OCI-LY1 (cell line): ENCODE measurements around the gene SPAG4.

Experiments used
- H2AFZ ChIP-seq: fragments of 200-600 bp; sonication (generic), shearing (Covaris generic); 2 replicates; pipeline ENCODE4 v1.6.0; 2014; ENCODE audit warnings: antibody characterized with exemption, mild to moderate bottlenecking, low read length
- H3F3A ChIP-seq: fragments of 200-600 bp; sonication (generic), shearing (Covaris generic); 2 replicates; pipeline ENCODE4 v1.6.0; 2014; ENCODE audit warnings: mild to moderate bottlenecking, antibody characterized with exemption, low read length, moderate library complexity; ENCODE audit not compliant: insufficient read depth
- H3K27ac ChIP-seq: fragments of 200-600 bp; sonication (generic); 2 replicates; pipeline ENCODE4 v1.5.1; 2014; ENCODE audit warnings: low read length, mixed run types, mild to moderate bottlenecking, low read depth; ENCODE audit not compliant: poor library complexity, severe bottlenecking
- H3K27me3 ChIP-seq: fragments of 200-600 bp; sonication (generic); 2 replicates; pipeline ENCODE4 v1.6.0; 2014; ENCODE audit warnings: antibody characterized with exemption, mild to moderate bottlenecking, low read length, moderate library complexity; ENCODE audit not compliant: insufficient read depth
- H3K36me3 ChIP-seq: fragments of 200-600 bp; sonication (generic); 2 replicates; pipeline ENCODE4 v1.6.1; 2014; ENCODE audit warnings: mild to moderate bottlenecking, antibody characterized with exemption, low read length, moderate library complexity, mixed read lengths; ENCODE audit not compliant: insufficient read depth
- H3K4me1 ChIP-seq: fragments of 200-600 bp; sonication (generic); 2 replicates; pipeline ENCODE4 v1.5.1; 2014; ENCODE audit warnings: mild to moderate bottlenecking, low read length, moderate library complexity; ENCODE audit not compliant: insufficient read depth, severe bottlenecking
- H3K4me2 ChIP-seq: fragments of 200-600 bp; sonication (generic), shearing (Covaris generic); 2 replicates; pipeline ENCODE4 v1.6.1; 2014; ENCODE audit warnings: low read length
- H3K4me3 ChIP-seq: fragments of 200-600 bp; sonication (generic); 2 replicates; pipeline ENCODE4 v1.5.1; 2014; ENCODE audit warnings: low read length, low read depth, mild to moderate bottlenecking, mixed read lengths; ENCODE audit not compliant: poor library complexity, severe bottlenecking
- H3K79me2 ChIP-seq: fragments of 200-600 bp; shearing (Covaris generic); 2 replicates; pipeline ENCODE4 v1.6.1; 2016; ENCODE audit warnings: mixed run types, low read length, mixed read lengths; ENCODE audit not compliant: insufficient read depth
- H3K9ac ChIP-seq: fragments of 200-600 bp; sonication (generic), shearing (Covaris generic); 2 replicates; pipeline ENCODE4 v1.6.1; 2014; ENCODE audit warnings: mild to moderate bottlenecking, low read length, mixed read lengths
- H3K9me2 ChIP-seq: fragments of 200-600 bp; sonication (generic), shearing (Covaris generic); 2 replicates; pipeline ENCODE4 v1.6.1; 2014; ENCODE audit warnings: low read depth, mild to moderate bottlenecking, low read length, mixed read lengths
- H3K9me3 ChIP-seq: fragments of 200-600 bp; shearing (Covaris generic); 2 replicates; pipeline ENCODE4 v1.6.1; 2014; ENCODE audit warnings: low read length, mixed read lengths
- H4K20me1 ChIP-seq: fragments of 200-600 bp; sonication (generic), shearing (Covaris generic); 2 replicates; pipeline ENCODE4 v1.6.0; 2016; ENCODE audit warnings: mild to moderate bottlenecking, low read length; ENCODE audit not compliant: insufficient read depth
- CTCF ChIP-seq: fragments of 200-600 bp; sonication (generic), shearing (Covaris generic); IDR thresholded peaks from 2 replicates; pipeline ENCODE4 v1.5.1; 2017; ENCODE audit warnings: mild to moderate bottlenecking, antibody characterized with exemption, low read length, moderate library complexity, mixed read lengths
- EZH2 ChIP-seq: fragments of 200-600 bp; sonication (generic), shearing (Covaris generic); IDR thresholded peaks from 2 replicates; pipeline ENCODE4 v1.8.0; 2017; ENCODE audit warnings: borderline replicate concordance, mixed run types, mild to moderate bottlenecking, antibody characterized with exemption, low read length, moderate library complexity, mixed read lengths

The SPAG4 gene

GRCh38 chr20:35601990-35602389 lies 13.6 kb upstream of the SPAG4 start:
- no peak overlapping the region for H3K4me2 ChIP-seq

GRCh38 chr20:35602851-35603495 lies 12.7 kb upstream of the SPAG4 start:
- H3K4me3 ChIP-seq, result no peak overlapping the region
- no peaks in the 10 kb centered on the region for H3K27me3 ChIP-seq
- no peaks in the 10 kb centered on the region for H3K9me3 ChIP-seq
- no peaks in the 10 kb centered on the region for H3F3A ChIP-seq
- H3K79me2 ChIP-seq, result no peaks in the 10 kb centered on the region
- H3K27ac ChIP-seq, result no peak overlapping the region
- TF ChIP-seq EZH2, result no peak
- no peak for TF ChIP-seq CTCF
- peaks cover 42% of the 10 kb centered on the region for H3K4me1 ChIP-seq
- no peak overlapping the region for H2AFZ ChIP-seq
- H3K36me3 ChIP-seq, result no peaks in the 10 kb centered on the region
- H3K4me2 ChIP-seq, result no peak overlapping the region
- no peaks in the 10 kb centered on the region for H3K9me2 ChIP-seq
- no peaks in the 10 kb centered on the region for H4K20me1 ChIP-seq
- no peak overlapping the region for H3K9ac ChIP-seq

More at GRCh38 chr20:35601990-35602389, 13.6 kb upstream of the SPAG4 start:
- Histone ChIP-seq H3K36me3 (no peaks in the 10 kb centered on the region), H3K27me3 (no peaks in the 10 kb centered on the region), H3K9ac (no peak overlapping the region), H3K79me2 (no peaks in the 10 kb centered on the region), H3F3A (no peaks in the 10 kb centered on the region), H3K4me1 (peaks cover 33% of the 10 kb centered on the region), H2AFZ (no peak overlapping the region), H3K9me3 (no peaks in the 10 kb centered on the region), H4K20me1 (no peaks in the 10 kb centered on the region), H3K27ac (no peak overlapping the region), H3K4me3 (no peak overlapping the region), H3K9me2 (no peaks in the 10 kb centered on the region)
- TF ChIP-seq CTCF, result no peak
- no peak for TF ChIP-seq EZH2

GRCh38 chr20:35603695-35604448 lies 11.8 kb upstream of the SPAG4 start:
- Histone ChIP-seq H4K20me1 (no peaks in the 10 kb centered on the region), H3K36me3 (no peaks in the 10 kb centered on the region), H3K4me3 (no peak overlapping the region)

More at GRCh38 chr20:35603695-35604448, 11.8 kb upstream of the SPAG4 start:
- Histone ChIP-seq H2AFZ (no peak overlapping the region), H3K9ac (no peak overlapping the region), H3K4me2 (no peak overlapping the region), H3K27ac (no peak overlapping the region), H3K79me2 (no peaks in the 10 kb centered on the region), H3K4me1 (peaks cover 44% of the 10 kb centered on the region), H3K9me3 (no peaks in the 10 kb centered on the region), H3F3A (no peaks in the 10 kb centered on the region), H3K27me3 (no peaks in the 10 kb centered on the region), H3K9me2 (no peaks in the 10 kb centered on the region)
- no peak for TF ChIP-seq EZH2
- TF ChIP-seq CTCF, result no peak
